HUDEP-2 (cell line): ENCODE data around the gene USP17L19.
"Not testable (repeated sequence)": the region's sequence is repeated elsewhere in the genome, so short reads cannot be mapped to it uniquely, and the experiment has no call there.

Experiments used
- DNase-seq, 76 experiments: peaks; one replicate each; lab custom pipeline; 2025; ENCODE audit not compliant: unreplicated experiment in 76 of 76; lab: John Stamatoyannopoulos, UW

USP17L19 gene

GRCh38 chr4:9253078-9253477 is at the start of gene USP17L19:
USP17L19 (plus strand) TSS chr4:9253378; CDS start chr4:9253378, 0 bp downstream.
- DNase-seq = not testable (repeated sequence)

GRCh38 chr4:9210357-9210756 is 42.8 kb upstream of the USP17L19 start, which contains the start of gene USP17L10:
USP17L10 (plus strand) TSS chr4:9210657; CDS start chr4:9210657, 0 bp downstream.
- not testable (repeated sequence) for DNase-seq

- not testable (repeated sequence) for DNase-seq
These were observed 38.5 kb upstream of the USP17L19 start for GRCh38 chr4:9214701-9215100.

GRCh38 chr4:9215105-9215504 is 38.1 kb upstream of the USP17L19 start, which contains the start of gene USP17L11:
USP17L11 (plus strand) TSS chr4:9215405; CDS start chr4:9215405, 0 bp downstream.
- not testable (repeated sequence) for DNase-seq

GRCh38 chr4:9219852-9220251 is 33.3 kb upstream of the USP17L19 start, which contains the start of gene USP17L12:
USP17L12 (plus strand) TSS chr4:9220152; CDS start chr4:9220152, 0 bp downstream.
- not testable (repeated sequence) for DNase-seq

GRCh38 chr4:9224596-9224995 is 28.6 kb upstream of the USP17L19 start, which contains the start of gene USP17L13:
USP17L13 (plus strand) TSS chr4:9224896; CDS start chr4:9224896, 0 bp downstream.
- not testable (repeated sequence) for DNase-seq

- DNase-seq = not testable (repeated sequence)
These were observed 22.9 kb upstream of the USP17L19 start for GRCh38 chr4:9230249-9230648.

GRCh38 chr4:9234085-9234484 is 19.1 kb upstream of the USP17L19 start, which contains the start of gene USP17L15:
USP17L15 (plus strand) TSS chr4:9234385; CDS start chr4:9234385, 0 bp downstream.
- not testable (repeated sequence) for DNase-seq

GRCh38 chr4:9238461-9238860 is 14.7 kb upstream of the USP17L19 start:
- DNase-seq = not testable (repeated sequence)

- not testable (repeated sequence) for DNase-seq
These were observed 9.6 kb upstream of the USP17L19 start, which contains the start of gene USP17L17 for GRCh38 chr4:9243579-9243978. USP17L17 (plus strand) TSS chr4:9243879; CDS start chr4:9243879, 0 bp downstream.

- not testable (repeated sequence) for DNase-seq
These were observed 5.1 kb upstream of the USP17L19 start, which contains the start of gene USP17L18 for GRCh38 chr4:9247953-9248680. USP17L18 (plus strand) TSS chr4:9248630; CDS start chr4:9248630, 0 bp downstream.

GRCh38 chr4:9257824-9258223 is 4.6 kb downstream of the USP17L19 start, which contains the start of gene USP17L20:
USP17L20 (plus strand) TSS chr4:9258124; CDS start chr4:9258124, 0 bp downstream.
- DNase-seq = not testable (repeated sequence)

- not testable (repeated sequence) for DNase-seq
These were observed 9.4 kb downstream of the USP17L19 start, which contains the start of gene USP17L21 for GRCh38 chr4:9262572-9262971. USP17L21 (plus strand) TSS chr4:9262872; CDS start chr4:9262872, 0 bp downstream.

GRCh38 chr4:9267319-9267718 is 14.1 kb downstream of the USP17L19 start, which contains the start of gene USP17L22:
USP17L22 (plus strand) TSS chr4:9267619; CDS start chr4:9267619, 0 bp downstream.
- DNase-seq = not testable (repeated sequence)

GRCh38 chr4:9271719-9272118 is 18.5 kb downstream of the USP17L19 start:
- not testable (repeated sequence) for DNase-seq
